Thoracic aorta (tissue), 2 donors: ENCODE results near the gene TOMM40. TPM values are rescaled to one million over a fixed set of nuclear protein-coding genes. Genes with fewer than 3 reads are reported as not detected.

Experiments
- ATAC-seq: fragments of 150-250 bp; one replicate; pipeline ENCODE4 v1.8.0; 2017; ENCODE audit warnings: low read depth; ENCODE audit not compliant: insufficient number of reproducible peaks, low FRiP score
- DNase-seq: peaks from one replicate; pipeline ENCODE4 v3.0.0-alpha.2; 2020; ENCODE audit warnings: low spot score
- H3K27ac ChIP-seq, 2 donors: fragments of 200-600 bp; sonication (generic); 1 replicate in 1 of 2; 2 replicates in 1 of 2; pipeline ENCODE4 v1.5.1; 2016; ENCODE audit warnings: mild to moderate bottlenecking in 2 of 2, moderate library complexity in 2 of 2
- H3K27me3 ChIP-seq: fragments of 200-600 bp; sonication (generic); replicated peaks from 2 replicates; pipeline ENCODE4 v1.6.0; 2016; ENCODE audit warnings: mild to moderate bottlenecking; ENCODE audit not compliant: insufficient read depth
- H3K36me3 ChIP-seq: fragments of 200-600 bp; sonication (generic); one replicate; pipeline ENCODE4 v1.5.1; 2016
- H3K4me1 ChIP-seq, 2 donors: fragments of 200-600 bp; sonication (generic); 1 replicate in 1 of 2; 2 replicates in 1 of 2; pipeline versions ENCODE4 v1.5.1 to v1.6.0; 2016; ENCODE audit warnings: low read depth in 2 of 2, mild to moderate bottlenecking in 1 of 2; ENCODE audit not compliant: control insufficient read depth in 1 of 2
- H3K4me3 ChIP-seq: fragments of 200-600 bp; sonication (generic); 2 replicates; pipeline ENCODE4 v1.5.1; 2016; ENCODE audit warnings: mild to moderate bottlenecking
- H3K9me3 ChIP-seq: fragments of 200-600 bp; sonication (generic); 2 replicates; pipeline ENCODE4 v1.5.1; 2016
- total RNA-seq, 2 donors: library from RNA; depleted of rRNA; stranded (reverse); fragments of >200 nt; gene quantifications; one replicate each; pipeline versions ENCODE4 v1.1.0 to v1.2.3, GENCODE V29; 2016
- TF ChIP-seq, protein P1 (sequence below): fragments of 200-600 bp; sonication (generic); IDR thresholded peaks from one replicate; pipeline ENCODE4 v1.5.1; 2019; ENCODE audit warnings: antibody characterized with exemption

The TOMM40 gene
- total RNA-seq, 2 donors from 2014 or later: 24.9 to 48.5 TPM

DNA sequence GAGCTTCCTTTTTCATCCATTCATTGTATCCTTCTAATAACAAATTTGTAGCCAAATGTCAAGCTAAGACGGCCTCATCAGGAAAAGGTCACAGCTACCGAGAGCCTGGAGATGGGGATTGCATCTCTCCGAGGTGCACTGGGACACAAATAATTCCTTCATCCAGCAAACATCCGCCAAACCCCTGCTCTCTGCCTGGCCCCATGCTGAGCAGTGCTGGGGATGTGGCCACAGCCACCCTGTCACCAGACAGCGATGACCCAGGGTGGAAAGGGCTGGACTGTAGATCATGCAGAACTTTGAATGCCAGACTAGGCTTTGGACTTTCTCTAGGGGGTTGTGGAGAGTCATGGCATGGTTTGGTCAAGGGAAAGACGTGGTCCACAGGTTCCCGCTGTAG, 1.9 kb downstream of the TOMM40 start:
- TF ChIP-seq, protein P1, sequence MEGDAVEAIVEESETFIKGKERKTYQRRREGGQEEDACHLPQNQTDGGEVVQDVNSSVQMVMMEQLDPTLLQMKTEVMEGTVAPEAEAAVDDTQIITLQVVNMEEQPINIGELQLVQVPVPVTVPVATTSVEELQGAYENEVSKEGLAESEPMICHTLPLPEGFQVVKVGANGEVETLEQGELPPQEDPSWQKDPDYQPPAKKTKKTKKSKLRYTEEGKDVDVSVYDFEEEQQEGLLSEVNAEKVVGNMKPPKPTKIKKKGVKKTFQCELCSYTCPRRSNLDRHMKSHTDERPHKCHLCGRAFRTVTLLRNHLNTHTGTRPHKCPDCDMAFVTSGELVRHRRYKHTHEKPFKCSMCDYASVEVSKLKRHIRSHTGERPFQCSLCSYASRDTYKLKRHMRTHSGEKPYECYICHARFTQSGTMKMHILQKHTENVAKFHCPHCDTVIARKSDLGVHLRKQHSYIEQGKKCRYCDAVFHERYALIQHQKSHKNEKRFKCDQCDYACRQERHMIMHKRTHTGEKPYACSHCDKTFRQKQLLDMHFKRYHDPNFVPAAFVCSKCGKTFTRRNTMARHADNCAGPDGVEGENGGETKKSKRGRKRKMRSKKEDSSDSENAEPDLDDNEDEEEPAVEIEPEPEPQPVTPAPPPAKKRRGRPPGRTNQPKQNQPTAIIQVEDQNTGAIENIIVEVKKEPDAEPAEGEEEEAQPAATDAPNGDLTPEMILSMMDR: no peak
- Histone ChIP-seq H3K27me3 (no peaks in the 10 kb centered on the region), H3K4me3 (no peak overlapping the region), H3K9me3 (no peaks in the 10 kb centered on the region), H3K27ac (no peak overlapping the region), H3K4me1 (peaks cover 17 to 23% of the 10 kb centered on the region in 2 donors), H3K36me3 (peaks cover 42% of the 10 kb centered on the region)
- DNase-seq (no peak), ATAC-seq (no peak)

DNA sequence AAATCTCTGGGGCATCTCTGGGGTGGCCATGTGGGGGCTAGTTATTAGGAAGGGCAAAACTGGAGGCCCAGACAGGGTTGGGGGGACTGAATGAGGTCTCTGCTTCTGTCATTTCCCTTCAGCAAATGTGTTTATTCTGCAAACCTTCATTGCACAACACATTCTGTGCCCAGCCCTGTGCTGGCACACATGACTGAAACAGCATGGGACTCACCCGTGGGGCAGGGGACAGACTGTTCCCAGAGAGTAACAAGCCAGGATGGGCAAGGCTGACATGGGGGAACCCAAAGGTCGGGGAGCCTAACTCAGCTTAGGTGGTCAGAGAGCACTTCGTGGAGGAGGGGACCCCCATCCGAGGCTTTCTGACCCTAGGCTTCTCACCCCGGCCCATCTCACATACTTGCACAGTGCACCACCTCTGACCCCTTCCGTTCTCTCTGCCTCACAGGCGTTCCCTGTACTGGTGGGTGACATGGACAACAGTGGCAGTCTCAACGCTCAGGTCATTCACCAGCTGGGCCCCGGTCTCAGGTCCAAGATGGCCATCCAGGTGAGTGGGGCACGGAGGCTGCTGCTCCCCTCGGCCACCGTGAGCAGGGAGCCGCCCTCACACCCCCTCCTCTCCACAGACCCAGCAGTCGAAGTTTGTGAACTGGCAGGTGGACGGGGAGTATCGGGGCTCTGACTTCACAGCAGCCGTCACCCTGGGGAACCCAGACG, 2.4 kb downstream of the TOMM40 start:
- ATAC-seq: no peak
- peaks cover 17 to 23% of the 10 kb centered on the region in 2 donors for H3K4me1 ChIP-seq
- DNase-seq: no peak
- no peak overlapping the region for H3K27ac ChIP-seq
- H3K9me3 ChIP-seq: no peaks in the 10 kb centered on the region
- peaks cover 40% of the 10 kb centered on the region for H3K36me3 ChIP-seq
- H3K27me3 ChIP-seq: no peaks in the 10 kb centered on the region
- TF ChIP-seq, protein P1: no peak
- no peak overlapping the region for H3K4me3 ChIP-seq

DNA sequence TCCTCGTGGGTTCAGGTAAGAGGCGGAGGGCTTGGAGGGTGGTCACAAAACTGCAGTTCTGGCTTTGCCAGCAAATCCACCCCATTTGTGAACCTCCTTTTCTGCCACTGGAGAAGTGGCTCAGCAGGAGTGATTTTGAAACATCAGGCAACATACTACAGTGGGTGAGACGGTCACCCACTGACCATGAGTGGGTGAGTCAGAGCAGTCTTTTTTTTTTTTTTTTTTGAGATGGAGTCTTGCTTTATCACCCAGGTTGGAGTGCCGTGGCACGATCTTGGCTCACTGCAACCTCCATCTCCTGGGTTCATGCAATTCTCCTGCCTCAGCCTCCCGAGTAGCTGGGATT, 3.0 kb downstream of the TOMM40 start:
- ATAC-seq: no peak
- H3K36me3 ChIP-seq: peaks cover 40% of the 10 kb centered on the region
- no peak overlapping the region for H3K4me3 ChIP-seq
- no peaks in the 10 kb centered on the region for H3K9me3 ChIP-seq
- no peak for DNase-seq
- no peak overlapping the region for H3K27ac ChIP-seq
- TF ChIP-seq, protein P1: no peak
- H3K27me3 ChIP-seq: no peaks in the 10 kb centered on the region
- peaks cover 17 to 23% of the 10 kb centered on the region in 2 donors for H3K4me1 ChIP-seq

DNA sequence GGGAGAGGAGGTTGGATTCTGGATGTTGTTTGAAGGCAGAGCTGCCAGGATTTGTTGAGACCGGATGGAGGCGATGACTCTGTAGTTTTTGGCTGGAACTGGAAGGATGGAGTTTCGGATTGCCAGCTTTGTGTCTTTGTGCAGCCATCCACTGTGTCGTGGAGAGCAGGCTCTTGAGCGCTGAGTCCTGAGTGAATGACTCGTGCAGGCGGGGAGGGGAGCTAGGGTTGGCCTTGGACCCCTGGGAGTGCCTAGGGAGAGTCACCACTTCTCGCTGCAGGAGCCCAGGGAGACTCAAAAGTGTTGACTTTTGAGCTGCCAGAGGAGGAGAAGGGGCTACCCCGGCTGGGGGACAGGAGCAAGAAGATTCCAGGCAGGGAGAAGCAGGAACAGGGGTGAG, 3.9 kb downstream of the TOMM40 start:
- Histone ChIP-seq H3K9me3 (no peaks in the 10 kb centered on the region), H3K4me1 (peaks cover 12 to 16% of the 10 kb centered on the region in 2 donors), H3K27ac (no peak overlapping the region), H3K36me3 (peaks cover 41% of the 10 kb centered on the region), H3K27me3 (no peaks in the 10 kb centered on the region), H3K4me3 (no peak overlapping the region)
- ATAC-seq: no peak
- DNase-seq: no peak
- TF ChIP-seq, protein P1: no peak

DNA sequence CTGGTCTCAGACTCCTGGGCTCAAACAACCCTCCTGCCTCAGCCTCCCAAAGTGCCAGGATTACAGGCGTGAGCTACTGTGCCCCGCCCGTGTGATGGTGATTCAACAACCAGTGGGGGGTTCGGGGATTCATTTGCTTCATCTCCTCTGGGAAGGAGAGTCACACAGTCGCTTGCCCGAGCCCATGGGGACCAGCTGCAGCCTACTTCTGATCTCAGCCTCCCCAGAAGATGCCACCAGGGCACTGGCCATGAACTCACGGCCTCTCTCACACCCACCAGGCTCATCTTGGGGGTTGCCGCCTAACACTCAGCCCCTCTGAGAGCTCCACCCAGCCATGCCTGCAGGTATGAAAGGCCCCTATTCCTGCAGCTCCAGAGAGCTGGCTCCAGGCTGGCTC, 6.8 kb downstream of the TOMM40 start:
- ATAC-seq: no peak

More for the DNA sequence above, 6.8 kb downstream of the TOMM40 start:
- Histone ChIP-seq H3K27ac (no peak overlapping the region), H3K9me3 (no peaks in the 10 kb centered on the region), H3K4me3 (no peak overlapping the region), H3K36me3 (peaks cover 60% of the 10 kb centered on the region), H3K4me1 (no peaks in the 10 kb centered on the region), H3K27me3 (no peaks in the 10 kb centered on the region)
- TF ChIP-seq, protein P1: no peak
- DNase-seq: no peak
